HG02870 (cell line): Measurements from ENCODE around the gene PLPPR5.

Experiments
- ATAC-seq: cut with Tn5 transposase; IDR thresholded peaks from one replicate; pipeline ENCODE4 v1.9.1; 2021; ENCODE audit warnings: mild to moderate bottlenecking, moderate library complexity; ENCODE audit not compliant: unreplicated experiment

The PLPPR5 gene

GRCh38 chr1:98860329-98860728 is 144.3 kb downstream of the PLPPR5 start:
- no peak for ATAC-seq

DNA sequence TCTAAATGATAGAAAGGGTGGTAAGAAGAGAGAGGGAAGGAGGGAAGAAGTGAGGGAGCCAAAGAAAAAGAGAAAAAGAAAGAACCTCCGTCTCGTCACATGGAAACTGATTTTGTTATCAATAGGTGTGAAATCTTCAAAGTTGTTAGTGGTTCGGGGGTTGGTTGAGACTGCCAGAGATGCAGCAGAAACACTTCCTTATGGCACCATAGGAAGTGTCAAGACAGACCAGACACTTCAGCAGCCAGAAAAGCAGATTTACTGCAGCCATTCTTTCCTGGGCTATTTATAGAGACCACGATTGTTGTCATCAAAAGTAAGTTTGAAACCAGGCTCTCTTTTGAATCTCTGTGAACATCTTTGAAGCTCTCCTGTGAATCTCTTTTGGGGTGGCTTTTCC is 150.5 kb downstream of the PLPPR5 start:
- ATAC-seq = no peak

DNA sequence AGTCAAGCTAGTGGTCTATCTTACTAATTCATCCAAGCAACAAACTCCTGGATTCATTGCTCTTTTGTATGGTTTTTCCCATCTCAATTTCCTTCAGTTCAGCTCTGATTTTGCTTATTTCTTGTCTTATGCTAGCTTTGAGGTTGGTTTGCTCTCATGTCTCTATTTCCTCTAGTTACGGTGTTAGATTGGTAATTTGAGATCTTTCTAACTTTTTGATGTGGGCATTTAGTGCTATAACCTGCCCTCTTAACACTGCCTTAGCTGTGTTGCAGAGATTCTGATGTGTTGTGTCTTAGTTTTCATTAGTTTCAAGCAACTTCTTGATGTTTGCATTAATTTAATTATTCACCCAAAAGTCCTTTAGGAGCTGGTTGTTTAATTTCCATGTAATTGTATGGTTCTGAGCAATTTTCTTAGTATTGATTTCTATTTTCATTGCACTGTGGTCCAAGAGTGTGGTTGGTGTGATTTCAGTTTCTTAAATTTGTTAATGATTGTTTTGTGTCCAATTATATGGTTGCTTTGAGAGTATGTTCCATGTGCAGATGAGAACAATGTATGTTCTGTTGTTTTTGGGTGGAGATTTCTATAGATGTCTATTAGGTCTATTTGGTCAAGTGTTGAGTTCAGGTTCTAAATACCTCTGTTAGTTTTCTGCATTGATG is 154.6 kb downstream of the PLPPR5 start:
- ATAC-seq = no peak

GRCh38 chr1:98842241-98842640 is 162.4 kb downstream of the PLPPR5 start:
- ATAC-seq = no peak
